LNCaP clone FGC (cell line): ENCODE results near the gene RND3.

ENCODE experiments used
- DNase-seq: peaks from one replicate; pipeline ENCODE4 v3.0.0-alpha.2; 2011; ENCODE audit warnings: low read depth
- H3K4me3 ChIP-seq: 2 replicates; pipeline ENCODE4 v1.5.1; 2011; ENCODE audit warnings: mild to moderate bottlenecking, low read depth, low read length, control low read depth
- CTCF ChIP-seq: IDR thresholded peaks from 2 replicates; pipeline ENCODE4 v1.5.1; 2012; ENCODE audit warnings: mild to moderate bottlenecking; ENCODE audit not compliant: control insufficient read depth, insufficient read depth; ENCODE audit errors: extremely low read depth

RND3 gene

DNA sequence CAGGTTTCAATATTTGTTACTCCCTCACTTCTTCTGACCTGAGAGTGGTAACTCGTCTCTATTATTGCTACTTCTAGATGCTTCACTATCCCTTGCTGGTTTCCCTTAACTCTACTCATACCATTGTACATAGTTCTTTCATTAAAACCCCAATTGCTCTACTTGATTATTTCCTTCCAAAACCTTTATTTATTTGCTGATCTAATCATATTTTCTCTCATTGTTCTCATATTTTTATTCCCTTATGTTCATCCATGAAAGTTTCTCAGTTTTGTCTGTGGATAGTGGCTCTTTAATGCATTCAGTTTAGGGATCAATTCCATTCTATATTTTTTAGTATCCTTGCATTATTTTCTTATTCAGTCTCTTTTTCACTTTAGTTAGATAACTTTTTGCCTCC lies 42.1 kb downstream of the RND3 start:
- no peak for TF ChIP-seq CTCF
- H3K4me3 ChIP-seq, result no peak overlapping the region
- no peak for DNase-seq

DNA sequence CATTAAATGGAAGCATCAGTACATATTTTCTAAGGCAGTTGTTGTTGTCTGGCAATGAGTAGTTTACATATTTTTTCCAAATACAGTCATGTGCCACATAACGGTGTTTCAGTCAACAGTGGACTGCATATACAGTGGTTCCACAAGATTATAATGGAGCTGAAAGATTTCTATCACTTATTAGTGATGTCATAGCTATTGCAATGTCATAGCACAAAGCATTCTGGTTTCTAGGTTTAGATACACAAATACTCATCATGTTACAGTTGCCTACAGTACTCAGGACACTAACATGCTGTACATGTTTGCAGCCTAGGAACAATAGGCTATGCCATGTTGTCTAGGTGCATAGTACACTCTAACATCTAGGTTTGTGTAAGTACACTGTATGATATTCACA lies 45.0 kb downstream of the RND3 start:
- TF ChIP-seq CTCF, result no peak
- no peak for DNase-seq
- H3K4me3 ChIP-seq, result no peak overlapping the region

DNA sequence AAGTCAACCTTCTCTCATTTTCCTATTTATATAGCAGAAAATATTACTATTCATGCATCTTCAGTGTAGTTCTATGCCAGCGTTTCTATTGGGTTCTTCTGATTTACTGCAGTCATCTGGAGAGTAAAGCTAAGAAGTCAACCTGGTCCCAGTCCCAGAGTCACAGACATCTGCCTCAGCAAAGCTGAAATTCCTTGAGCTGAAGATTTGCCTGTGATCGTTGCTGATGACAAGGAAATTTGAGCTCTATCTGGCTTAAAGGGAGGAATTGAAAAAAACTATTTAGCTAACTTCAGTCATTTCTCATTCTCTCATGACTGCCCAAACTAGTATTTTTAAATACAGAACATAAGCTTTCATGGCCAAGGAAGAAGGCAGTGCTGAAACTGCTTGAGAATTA lies 45.7 kb downstream of the RND3 start:
- DNase-seq, result no peak
- TF ChIP-seq CTCF, result no peak
- H3K4me3 ChIP-seq, result no peak overlapping the region

DNA sequence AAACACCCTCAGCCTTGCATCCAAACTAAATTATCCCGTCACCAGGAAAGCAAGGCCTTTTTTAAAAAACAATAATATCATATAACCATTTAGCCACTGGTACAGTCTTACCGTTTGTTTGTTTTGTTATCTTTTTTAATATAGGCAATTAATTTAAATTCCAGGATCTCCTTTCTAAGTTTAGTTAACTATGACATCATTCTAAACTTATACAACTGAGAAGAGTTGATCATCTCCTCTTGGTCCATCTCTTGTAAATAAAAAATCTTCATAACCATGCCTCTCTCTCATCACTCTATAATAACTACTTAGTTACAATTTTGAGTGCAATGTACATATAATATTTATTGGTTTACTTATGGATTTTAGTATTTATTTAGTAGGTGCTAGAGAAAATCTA lies 46.2 kb downstream of the RND3 start:
- no peak for DNase-seq
- no peak overlapping the region for H3K4me3 ChIP-seq
- TF ChIP-seq CTCF, result no peak

DNA sequence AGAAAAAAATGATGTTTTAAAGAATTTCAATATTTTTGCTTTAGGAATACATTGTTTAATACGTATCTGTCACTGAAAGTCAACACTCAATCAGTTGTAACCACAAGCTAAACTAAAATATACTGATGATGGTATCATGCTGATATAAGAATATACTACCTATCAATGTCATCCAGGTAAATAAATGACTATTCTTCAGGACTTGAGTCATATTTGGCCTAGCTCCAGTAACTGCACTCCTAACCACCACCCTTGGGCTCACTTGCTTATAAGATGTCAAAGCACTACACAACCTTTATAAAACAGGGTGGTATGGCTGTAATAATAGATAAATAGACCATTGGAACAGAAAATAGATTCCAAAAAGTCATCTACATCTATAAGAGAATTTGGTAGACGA lies 48.8 kb downstream of the RND3 start:
- no peak overlapping the region for H3K4me3 ChIP-seq
- no peak for DNase-seq
- TF ChIP-seq CTCF, result no peak

GRCh38 chr2:150438041-150438440 lies 49.4 kb downstream of the RND3 start:
- no peak overlapping the region for H3K4me3 ChIP-seq
- no peak for DNase-seq
- no peak for TF ChIP-seq CTCF

DNA sequence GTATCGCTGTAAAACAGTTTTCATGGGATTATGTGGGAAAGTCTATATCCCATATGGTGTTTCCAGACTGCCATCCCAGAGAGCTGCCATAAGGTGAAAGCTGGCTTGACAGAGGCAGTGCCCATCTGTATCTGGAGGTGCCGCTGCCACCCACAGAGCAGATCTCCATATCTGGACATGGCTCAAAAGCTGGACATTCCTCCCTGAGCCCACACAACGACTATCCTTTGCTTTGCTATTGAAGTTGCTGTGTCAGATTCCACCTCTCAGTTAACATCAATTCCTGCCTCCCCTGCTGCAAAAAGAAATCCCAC lies 55.2 kb downstream of the RND3 start:
- no peak for TF ChIP-seq CTCF
- H3K4me3 ChIP-seq, result no peak overlapping the region
- DNase-seq, result no peak
